SK-MEL-5 (cell line): Measurements from ENCODE around the gene PHKG2. TPM values are rescaled to one million over a fixed set of nuclear protein-coding genes. Genes with fewer than 3 reads are reported as not detected.
"Not testable (repeated sequence)": the region's sequence is repeated elsewhere in the genome, so short reads cannot be mapped to it uniquely, and the experiment has no call there.

Experiments
- DNase-seq: peaks from one replicate; pipeline ENCODE4 v3.0.0-alpha.2; 2016; ENCODE audit warnings: low read depth, low spot score
- in situ Hi-C: cut with HindIII; loops from 2 replicates; pipeline ENCODE4 v1.10.0; 2016; ENCODE audit warnings: low sequenced_read_pairs, high pct_unique_total_duplicates, low pct_unique_long_range_greater_than_20kb
- polyA plus RNA-seq, 2 experiments: library from polyadenylated mRNA; depleted of rRNA; stranded (reverse); fragments of >200 nt; gene quantifications; 2 replicates each; pipeline ENCODE4 v1.2.3, GENCODE V29; 2015
- total RNA-seq: library from RNA; depleted of rRNA; stranded (reverse); fragments of >200 nt; shearing (Covaris generic); gene quantifications from 2 replicates; pipeline ENCODE4 v1.2.3, GENCODE V29; 2014; rRNA removed

PHKG2 gene, protein sequence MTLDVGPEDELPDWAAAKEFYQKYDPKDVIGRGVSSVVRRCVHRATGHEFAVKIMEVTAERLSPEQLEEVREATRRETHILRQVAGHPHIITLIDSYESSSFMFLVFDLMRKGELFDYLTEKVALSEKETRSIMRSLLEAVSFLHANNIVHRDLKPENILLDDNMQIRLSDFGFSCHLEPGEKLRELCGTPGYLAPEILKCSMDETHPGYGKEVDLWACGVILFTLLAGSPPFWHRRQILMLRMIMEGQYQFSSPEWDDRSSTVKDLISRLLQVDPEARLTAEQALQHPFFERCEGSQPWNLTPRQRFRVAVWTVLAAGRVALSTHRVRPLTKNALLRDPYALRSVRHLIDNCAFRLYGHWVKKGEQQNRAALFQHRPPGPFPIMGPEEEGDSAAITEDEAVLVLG
- 14.3 and 16.4 TPM in 2 replicates for total RNA-seq
- 18.2 and 19.4 TPM in 2 replicates for polyA plus RNA-seq (2015; cell fraction: cytosol; rRNA removed)
- 91.6 and 148 TPM in 2 replicates for polyA plus RNA-seq (2015; cell fraction: nucleus; rRNA removed)

DNA sequence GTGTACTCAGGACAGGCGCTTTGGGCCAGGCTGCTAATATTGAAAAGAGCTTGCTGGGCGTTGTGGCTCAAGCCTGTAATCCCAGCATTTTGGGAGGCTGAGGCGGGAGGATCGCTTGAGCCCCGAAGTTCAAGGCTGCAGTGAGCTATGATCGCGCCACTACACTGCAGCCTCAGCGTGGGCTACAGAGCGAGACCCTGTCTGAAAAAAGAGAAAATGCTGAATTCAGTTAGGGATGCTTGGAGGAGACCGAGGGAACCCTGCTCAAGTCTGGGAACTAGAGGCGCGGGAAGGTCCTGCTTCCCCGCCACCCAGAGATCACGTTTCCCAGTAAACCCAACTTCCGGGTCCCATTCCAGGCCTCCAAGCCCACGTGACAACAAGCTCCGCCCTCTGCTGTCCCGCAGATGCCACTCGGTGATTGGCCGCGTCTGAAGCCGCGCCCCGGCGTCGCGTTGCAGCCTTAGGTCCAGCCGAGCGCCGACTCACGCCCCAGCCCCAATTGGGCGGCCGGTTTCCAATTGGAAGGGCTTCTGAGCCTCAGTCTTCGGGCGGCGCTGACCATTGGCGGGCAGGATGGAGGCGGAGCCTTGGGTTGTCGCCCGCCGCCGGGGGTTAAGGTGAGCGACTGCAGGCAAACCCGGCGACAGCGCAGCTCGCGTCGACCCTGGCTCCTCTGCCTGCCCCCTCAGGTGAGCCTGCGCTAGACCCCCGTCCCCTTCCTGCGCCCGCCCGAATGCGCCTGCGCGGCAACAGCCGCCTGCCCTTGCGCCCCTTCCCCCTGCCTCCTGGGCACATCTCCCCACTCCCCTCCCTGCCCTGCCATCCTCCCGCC lies at the start of gene PHKG2:
Gene PHKG2, plus strand, starts transcription at position 627 of the 835 bp plus-strand sequence. CDS start 396 bp downstream, outside the sequence.
- DNase-seq = peak; percentile 98
- in situ Hi-C loops = no loop called here

GRCh38 chr16:30698816-30699614 lies 49.2 kb upstream of the PHKG2 start, which contains the start of gene SRCAP:
TSS of gene SRCAP (plus strand) at chr16:30699171. CDS start at chr16:30700825, 1,654 bp downstream.
- in situ Hi-C loops = no loop called here

DNA sequence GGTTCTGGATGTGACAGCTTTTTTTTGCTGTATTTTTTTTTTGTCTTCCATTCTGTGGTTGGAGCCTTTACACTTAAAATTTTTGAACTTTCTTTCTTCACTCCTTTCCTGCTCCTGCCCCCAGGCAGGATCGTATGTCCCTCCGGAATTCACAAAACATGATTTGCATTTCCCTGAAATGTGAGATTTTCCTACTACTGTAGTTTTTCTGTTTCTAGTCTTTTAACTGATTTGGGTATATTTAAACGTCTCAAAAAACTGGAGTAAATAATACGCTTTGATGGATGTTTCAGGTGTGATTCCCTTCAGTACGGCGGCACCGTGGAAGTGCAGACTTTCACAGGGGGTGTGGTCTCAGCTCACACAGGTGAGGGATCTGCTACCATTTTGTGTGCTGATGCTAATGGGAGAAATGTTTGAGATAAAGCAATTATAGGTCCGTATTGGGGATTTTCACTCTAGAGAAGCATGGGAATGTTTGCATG lies 48.6 kb upstream of the PHKG2 start:
- no peak for DNase-seq
- in situ Hi-C loops = no loop called here

More at GRCh38 chr16:30698816-30699614, 49.2 kb upstream of the PHKG2 start, which contains the start of gene SRCAP:
- peak; percentile 78 for DNase-seq

- no peak for DNase-seq
- in situ Hi-C loops = no loop called here
Measured at GRCh38 chr16:30700491-30700890, 47.7 kb upstream of the PHKG2 start.

GRCh38 chr16:30700971-30701370 lies 47.3 kb upstream of the PHKG2 start:
- no peak for DNase-seq
- in situ Hi-C loops = no loop called here

GRCh38 chr16:30703071-30703470 lies 45.2 kb upstream of the PHKG2 start:
- in situ Hi-C loops, DNase-seq: not testable (repeated sequence)

DNA sequence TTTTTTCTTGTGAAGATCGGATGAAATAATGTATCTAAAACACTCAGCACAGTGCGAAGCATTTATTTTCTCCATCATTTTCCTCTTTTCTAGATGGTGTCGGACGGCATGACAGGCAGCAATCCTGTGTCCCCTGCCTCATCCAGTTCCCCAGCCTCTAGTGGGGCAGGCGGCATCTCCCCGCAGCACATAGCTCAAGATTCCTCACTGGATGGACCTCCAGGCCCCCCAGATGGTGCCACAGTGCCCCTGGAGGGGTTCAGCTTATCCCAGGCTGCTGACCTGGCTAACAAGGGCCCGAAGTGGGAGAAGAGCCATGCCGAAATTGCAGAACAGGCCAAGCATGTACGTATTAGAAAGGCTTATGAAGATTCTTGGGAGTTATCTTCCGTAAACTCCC lies 44.3 kb upstream of the PHKG2 start:
- in situ Hi-C loops = no loop called here
- no peak for DNase-seq

- no peak for DNase-seq
- in situ Hi-C loops = no loop called here
Measured at GRCh38 chr16:30706046-30706445, 42.2 kb upstream of the PHKG2 start.

GRCh38 chr16:30710971-30711370 lies 37.3 kb upstream of the PHKG2 start:
- in situ Hi-C loops = no loop called here
- no peak for DNase-seq

DNA sequence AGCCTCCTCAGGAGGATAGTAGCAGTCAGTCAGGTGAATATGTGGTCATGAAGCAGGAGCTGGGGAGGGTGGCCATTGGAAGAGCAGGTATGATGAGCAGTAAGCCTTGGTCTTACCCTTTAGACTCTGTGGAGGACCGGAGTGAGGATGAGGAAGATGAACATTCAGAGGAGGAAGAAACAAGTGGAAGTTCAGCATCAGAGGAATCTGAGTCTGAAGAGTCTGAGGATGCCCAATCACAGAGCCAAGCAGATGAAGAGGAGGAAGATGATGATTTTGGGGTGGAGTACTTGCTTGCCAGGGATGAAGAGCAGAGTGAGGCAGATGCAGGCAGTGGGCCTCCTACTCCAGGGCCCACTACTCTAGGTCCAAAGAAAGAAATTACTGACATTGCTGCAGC lies 36.5 kb upstream of the PHKG2 start:
- DNase-seq = no peak
- in situ Hi-C loops = no loop called here

GRCh38 chr16:30715750-30716445 lies 32.3 kb upstream of the PHKG2 start:
- DNase-seq = peak; percentile 62
- in situ Hi-C loops = no loop called here

- in situ Hi-C loops = no loop called here
- DNase-seq = no peak
Measured at GRCh38 chr16:30720086-30720485, 28.1 kb upstream of the PHKG2 start.

DNA sequence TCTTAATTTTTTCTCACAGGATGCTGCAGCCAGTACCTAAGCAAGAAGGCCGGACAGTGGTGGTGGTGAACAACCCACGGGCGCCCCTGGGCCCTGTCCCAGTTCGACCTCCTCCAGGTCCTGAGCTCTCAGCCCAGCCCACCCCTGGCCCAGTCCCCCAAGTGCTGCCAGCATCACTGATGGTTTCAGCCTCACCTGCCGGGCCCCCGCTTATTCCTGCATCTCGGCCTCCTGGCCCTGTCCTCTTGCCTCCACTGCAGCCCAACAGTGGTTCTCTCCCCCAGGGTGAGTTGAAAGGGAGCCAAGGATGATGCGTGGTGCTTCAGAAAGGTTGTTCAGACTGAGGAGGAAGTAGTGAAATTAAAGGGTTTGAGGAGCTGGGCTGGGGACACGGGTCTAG lies 27.5 kb upstream of the PHKG2 start:
- no peak for DNase-seq
- in situ Hi-C loops = no loop called here

- in situ Hi-C loops = no loop called here
- no peak for DNase-seq
Measured at GRCh38 chr16:30721167-30721566, 27.1 kb upstream of the PHKG2 start.

GRCh38 chr16:30721606-30722005 lies 26.6 kb upstream of the PHKG2 start:
- in situ Hi-C loops = no loop called here

GRCh38 chr16:30722443-30722842 lies 25.8 kb upstream of the PHKG2 start:
- DNase-seq = no peak
- in situ Hi-C loops = no loop called here

More at GRCh38 chr16:30721606-30722005, 26.6 kb upstream of the PHKG2 start:
- no peak for DNase-seq

GRCh38 chr16:30722916-30723315 lies 25.3 kb upstream of the PHKG2 start:
- no peak for DNase-seq
- in situ Hi-C loops = no loop called here
